GM18498 (cell line): ENCODE measurements around the gene LRRC61.
A peak's percentile ranks its signal among the peaks of the same experiment; 100 is the strongest.

Experiments used
- ATAC-seq: cut with Tn5 transposase; IDR thresholded peaks from one replicate; pipeline ENCODE4 v1.9.1; 2021; ENCODE audit warnings: mild to moderate bottlenecking, moderate library complexity; ENCODE audit not compliant: unreplicated experiment

Gene LRRC61

GRCh38 chr7:150368884-150369747, 46.0 kb downstream of the LRRC61 start:
- ATAC-seq, result peak; percentile 45

- no peak for ATAC-seq
Observed at GRCh38 chr7:150369748-150370501, 46.8 kb downstream of the LRRC61 start.

- no peak for ATAC-seq
Observed at GRCh38 chr7:150370612-150371071, 47.5 kb downstream of the LRRC61 start.

DNA sequence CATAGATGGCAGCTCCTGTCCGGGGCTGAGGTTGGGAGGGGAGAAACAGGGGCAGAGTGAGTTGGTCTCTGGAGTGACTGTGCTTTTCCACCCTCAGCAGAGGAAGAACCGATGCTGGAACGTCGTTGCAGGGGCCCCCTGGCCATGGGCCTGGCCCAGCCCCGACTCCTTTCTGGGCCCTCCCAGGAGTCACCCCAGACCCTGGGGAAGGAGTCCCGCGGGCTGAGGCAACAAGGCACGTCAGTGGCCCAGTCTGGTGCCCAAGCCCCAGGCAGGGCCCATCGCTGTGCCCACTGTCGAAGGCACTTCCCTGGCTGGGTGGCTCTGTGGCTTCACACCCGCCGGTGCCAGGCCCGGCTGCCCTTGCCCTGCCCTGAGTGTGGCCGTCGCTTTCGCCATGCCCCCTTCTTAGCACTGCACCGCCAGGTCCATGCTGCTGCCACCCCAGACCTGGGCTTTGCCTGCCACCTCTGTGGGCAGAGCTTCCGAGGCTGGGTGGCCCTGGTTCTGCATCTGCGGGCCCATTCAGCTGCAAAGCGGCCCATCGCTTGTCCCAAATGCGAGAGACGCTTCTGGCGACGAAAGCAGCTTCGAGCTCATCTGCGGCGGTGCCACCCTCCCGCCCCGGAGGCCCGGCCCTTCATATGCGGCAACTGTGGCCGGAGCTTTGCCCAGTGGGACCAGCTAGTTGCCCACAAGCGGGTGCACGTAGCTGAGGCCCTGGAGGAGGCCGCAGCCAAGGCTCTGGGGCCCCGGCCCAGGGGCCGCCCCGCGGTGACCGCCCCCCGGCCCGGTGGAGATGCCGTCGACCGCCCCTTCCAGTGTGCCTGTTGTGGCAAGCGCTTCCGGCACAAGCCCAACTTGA, 48.2 kb downstream of the LRRC61 start:
- no peak for ATAC-seq

GRCh38 chr7:150371996-150372270, 48.8 kb downstream of the LRRC61 start:
- no peak for ATAC-seq

DNA sequence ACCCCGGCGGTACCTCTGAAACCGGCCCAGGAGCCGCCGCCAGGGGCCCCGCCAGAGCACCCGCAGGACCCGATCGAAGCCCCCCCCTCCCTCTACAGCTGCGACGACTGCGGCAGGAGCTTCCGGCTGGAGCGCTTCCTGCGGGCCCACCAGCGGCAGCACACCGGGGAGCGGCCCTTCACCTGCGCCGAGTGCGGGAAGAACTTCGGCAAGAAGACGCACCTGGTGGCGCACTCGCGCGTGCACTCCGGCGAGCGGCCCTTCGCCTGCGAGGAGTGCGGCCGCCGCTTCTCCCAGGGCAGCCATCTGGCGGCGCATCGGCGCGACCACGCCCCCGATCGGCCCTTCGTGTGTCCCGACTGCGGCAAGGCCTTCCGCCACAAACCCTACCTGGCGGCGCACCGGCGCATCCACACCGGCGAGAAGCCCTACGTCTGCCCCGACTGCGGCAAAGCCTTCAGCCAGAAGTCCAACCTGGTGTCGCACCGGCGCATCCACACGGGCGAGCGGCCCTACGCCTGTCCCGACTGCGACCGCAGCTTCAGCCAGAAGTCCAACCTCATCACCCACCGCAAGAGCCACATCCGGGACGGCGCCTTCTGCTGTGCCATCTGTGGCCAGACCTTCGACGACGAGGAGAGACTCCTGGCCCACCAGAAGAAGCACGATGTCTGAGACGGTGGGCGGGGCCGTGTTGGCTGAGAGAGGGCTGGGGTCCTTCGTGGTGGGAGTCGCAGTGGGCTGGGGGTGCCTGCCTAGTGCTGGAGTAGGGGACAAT, 49.3 kb downstream of the LRRC61 start:
- no peak for ATAC-seq

DNA sequence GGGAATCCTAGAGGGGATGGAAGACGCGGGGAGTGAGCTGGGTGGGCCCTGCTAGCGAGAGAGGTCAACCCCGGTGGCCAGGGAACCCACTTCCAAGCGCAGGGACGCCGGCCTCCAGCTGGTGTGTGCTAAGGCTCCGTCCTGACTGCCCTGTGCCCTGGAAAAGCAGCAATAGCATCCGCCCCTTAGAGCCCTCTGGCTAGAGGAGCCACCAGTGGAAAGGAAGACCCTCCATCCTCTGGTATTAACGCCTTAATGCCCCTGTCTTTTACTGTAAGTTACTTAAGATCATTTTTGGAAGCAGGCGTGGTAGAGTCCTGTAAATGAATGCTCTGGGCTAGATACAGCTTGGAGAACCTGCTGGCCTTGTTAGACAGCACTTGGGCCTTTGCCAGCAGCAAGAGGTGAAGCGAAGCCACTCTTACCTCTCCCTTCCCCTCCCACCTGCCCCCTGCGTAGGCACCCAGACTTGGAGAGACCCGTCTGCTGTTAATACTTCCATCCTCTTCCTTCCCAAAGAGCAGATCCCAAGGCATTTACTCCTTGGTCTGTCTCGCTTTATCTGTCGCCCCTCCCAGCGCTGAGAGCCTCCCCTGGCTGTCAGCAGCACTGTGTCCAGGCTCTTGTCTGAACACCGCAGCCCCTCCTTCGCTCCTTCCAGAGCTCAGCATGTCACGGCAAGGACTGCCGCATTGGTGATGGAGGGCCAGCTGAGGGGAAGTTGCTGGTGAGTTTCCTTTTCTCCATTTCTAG, 50.1 kb downstream of the LRRC61 start:
- ATAC-seq, result no peak

- ATAC-seq, result no peak
Observed at GRCh38 chr7:150374026-150374425, 50.9 kb downstream of the LRRC61 start.

DNA sequence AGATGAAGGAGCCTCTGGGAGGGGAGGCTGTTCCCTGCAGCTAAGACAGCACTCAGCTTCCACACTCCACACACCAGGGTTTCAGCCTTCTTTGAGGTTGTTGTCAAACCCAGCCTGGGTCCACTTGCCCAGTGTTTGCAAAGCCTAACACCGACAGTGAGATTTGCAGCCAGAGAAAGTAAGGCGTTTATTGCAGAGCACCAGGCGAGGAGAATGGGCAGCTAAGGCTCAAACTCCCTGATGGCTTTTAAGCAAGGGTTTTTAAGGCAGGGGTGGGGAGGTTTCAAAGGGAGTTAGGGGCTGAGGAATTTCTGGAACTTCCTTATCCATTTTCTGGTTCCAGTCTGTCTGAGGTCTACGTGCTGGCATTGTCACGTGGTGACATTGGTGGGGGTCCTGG, 51.3 kb downstream of the LRRC61 start:
- no peak for ATAC-seq

- ATAC-seq, result no peak
Observed at GRCh38 chr7:150375662-150376521, 52.7 kb downstream of the LRRC61 start.

- no peak for ATAC-seq
Observed at GRCh38 chr7:150376560-150376959, 53.4 kb downstream of the LRRC61 start.

DNA sequence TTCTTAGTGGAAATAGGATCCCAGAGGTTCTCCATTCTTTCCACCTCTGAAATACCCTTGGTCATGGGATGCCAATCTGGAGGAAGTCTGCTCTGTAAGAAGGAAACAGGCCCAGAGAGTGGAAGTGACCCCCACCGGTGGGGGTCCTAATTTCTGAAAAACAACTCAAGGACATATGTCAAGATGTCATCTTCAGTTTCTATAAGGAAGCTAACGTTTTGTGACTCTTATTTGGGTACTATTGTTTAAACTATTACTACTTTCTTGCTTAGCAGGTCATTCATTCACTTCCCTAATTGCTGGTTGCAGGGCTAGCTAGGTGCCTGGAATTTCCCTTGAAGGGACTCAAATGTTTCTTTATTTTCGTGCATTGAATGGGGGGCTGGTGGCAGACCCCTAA, 54.0 kb downstream of the LRRC61 start:
- ATAC-seq, result no peak

DNA sequence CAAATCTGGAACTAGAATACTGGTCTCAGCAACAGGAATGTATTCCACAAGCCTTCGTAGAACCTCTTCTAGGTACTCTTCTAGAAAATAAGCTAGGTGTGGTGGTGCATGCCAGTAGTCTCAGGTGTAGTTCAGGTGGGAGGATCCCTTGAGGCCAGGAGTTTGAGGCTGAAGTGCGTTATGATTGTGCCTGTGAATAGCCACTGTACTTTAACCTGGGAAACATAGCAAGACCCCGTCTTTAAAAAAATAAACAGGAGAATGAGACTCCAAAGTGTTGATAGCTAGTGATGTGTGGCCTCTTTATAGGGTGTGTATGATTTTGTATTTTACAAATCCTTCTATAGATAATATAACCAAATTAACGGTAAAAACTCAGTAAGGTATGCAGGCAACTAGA, 54.5 kb downstream of the LRRC61 start:
- no peak for ATAC-seq

DNA sequence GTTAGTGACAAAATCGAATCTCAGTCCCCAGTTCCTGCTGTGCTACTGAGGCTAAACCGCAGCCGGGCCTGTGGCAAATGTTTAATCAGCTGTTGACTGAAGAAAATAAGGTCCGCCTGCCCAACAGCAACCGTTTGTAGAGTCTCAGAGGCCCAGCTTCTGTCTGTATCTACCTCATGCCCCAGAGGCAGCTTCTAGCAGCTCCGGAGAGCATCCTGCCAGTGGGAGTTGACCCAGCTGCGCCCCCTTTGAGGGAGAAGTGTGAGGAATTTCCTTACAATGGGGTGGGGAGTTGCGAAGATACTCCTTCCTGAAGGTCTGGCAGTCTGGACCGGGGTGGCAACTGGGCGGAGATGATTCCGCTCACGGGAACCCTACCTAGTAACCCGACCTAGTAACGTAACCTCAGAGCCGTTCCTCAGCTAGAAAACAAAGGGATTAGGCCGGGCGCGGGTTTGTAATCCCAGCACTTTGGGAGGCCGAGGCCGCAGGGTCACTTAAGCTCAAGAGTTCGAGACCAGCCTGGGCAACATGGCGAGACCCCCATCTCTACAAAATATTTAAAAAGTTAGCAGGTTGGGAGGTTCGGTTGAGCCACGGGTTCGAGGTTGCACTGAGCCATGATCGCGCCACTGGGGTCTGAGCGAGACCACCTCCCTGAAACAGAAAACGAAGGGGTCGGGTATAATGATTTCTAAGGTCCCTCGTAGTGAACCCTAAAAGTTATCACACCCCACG, 55.1 kb downstream of the LRRC61 start:
- no peak for ATAC-seq

DNA sequence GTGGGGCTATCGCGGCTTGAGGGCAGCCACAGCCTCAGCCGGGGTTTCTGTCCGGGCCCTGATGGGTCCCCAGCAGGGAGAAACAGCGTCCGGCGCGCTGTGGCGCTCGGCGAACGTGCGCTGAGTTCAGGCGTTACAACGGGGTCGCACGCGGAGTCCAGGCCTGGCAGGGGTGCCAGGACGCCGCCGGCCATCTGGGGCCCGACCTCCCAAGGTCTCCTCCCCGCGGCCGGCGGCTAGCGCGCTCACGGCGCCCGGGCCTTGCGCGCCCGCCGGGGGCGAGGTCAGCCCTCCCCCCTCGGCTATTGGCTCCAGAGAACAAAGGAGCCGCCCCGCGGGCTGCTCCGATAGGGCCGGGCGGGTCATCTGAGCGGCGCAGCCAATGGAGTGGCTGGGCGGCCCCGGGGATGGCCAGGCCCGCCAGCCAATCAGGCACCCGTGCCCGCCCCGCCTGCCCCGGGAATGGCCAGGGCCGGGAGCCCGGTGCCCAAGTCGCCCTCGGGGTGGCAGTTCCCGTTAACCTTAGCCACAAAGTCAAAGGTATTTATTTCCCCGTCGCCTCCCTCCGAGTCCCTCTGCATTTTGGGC, 55.8 kb downstream of the LRRC61 start, which contains the start of gene ZNF775:
Gene ZNF775 (plus strand): TSS at position 478 of the 588 bp plus-strand sequence. CDS start 9,141 bp downstream, outside the sequence.
- peak; percentile 81 for ATAC-seq

GRCh38 chr7:150379441-150380379, 56.6 kb downstream of the LRRC61 start:
- no peak for ATAC-seq

- ATAC-seq, result no peak
Observed at GRCh38 chr7:150380463-150380862, 57.3 kb downstream of the LRRC61 start.
